HUDEP-2 (cell line): ENCODE measurements around the gene PKD2L1.
"Not testable (repeated sequence)": the region's sequence is repeated elsewhere in the genome, so short reads cannot be mapped to it uniquely, and the experiment has no call there.

Experiments
- DNase-seq, 76 experiments: peaks; one replicate each; lab custom pipeline; 2025; ENCODE audit not compliant: unreplicated experiment in 76 of 76; lab: John Stamatoyannopoulos, UW

PKD2L1 gene

GRCh38 chr10:100334762-100335161 is 4.7 kb upstream of the PKD2L1 start:
- no peak for DNase-seq

DNA sequence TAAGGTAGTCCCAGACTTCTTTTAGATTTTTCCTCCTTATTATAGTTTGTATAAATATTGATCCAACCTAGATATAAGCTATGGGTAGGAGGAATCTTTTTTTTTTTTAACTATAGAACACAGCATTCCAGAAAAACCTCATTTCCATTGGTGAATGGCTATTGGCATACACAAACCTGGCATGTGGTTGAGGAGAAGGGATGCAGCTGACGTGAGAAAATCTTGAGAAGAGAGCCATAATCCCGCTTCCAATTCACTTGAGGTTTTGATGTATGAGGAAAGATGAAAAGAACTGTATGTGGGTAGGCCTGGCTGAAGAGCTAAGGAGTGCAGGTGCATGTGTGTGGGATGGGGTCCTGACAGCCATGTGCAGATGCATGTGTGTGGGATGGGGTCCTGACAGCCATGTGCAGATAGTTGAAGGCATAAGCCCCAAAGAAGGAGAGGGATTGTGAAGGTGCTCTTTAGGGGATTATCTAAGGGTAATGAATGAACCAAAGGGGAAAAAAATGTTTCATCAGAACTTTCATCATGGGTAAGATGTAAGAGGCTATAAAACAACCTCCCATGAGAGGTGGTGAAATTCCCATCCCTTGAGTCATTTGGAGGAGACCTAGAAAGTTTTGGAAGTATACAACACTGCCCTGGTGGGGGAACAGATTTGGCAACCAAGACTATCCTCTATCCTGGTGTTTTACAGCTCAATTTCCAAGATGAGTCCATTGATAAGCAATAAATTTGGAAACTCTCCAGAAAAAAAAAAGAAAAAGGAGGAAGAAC is 3.8 kb upstream of the PKD2L1 start:
- DNase-seq = no peak

- no peak for DNase-seq
These were observed 3.1 kb upstream of the PKD2L1 start for GRCh38 chr10:100333106-100333505.

DNA sequence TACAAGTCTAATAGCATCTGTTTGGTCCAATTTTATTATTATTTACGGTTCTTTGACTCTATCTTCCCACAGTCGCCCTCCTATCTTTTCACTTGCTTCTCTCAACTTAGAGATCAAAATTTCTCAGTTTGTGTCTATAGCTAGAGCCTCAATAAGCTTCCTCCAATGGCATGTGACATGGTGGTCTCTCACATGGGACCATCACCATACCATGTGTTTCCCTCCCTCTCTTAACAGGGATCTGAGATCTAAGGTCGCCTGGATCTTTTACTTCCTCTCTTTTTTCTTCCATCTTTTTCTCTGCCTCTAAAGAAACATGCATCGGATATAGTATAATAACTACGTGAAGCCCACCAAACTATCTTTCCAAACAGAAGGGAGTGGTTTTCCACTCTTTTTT is 1.8 kb downstream of the PKD2L1 start:
- no peak for DNase-seq

DNA sequence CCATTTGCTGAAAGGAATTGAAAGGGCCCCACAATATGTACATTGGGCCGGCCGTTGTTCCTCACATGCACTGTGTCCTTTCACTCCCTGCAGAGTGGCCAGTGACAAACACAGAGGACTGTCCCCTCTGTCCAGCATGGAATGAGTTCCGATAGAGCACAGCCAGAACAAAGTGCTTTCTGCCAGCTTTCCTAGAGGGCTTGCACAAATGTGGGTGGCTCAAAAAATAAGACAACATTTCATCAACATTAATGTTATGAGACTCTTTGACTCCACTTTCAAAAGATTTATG is 2.4 kb downstream of the PKD2L1 start:
- DNase-seq = no peak

DNA sequence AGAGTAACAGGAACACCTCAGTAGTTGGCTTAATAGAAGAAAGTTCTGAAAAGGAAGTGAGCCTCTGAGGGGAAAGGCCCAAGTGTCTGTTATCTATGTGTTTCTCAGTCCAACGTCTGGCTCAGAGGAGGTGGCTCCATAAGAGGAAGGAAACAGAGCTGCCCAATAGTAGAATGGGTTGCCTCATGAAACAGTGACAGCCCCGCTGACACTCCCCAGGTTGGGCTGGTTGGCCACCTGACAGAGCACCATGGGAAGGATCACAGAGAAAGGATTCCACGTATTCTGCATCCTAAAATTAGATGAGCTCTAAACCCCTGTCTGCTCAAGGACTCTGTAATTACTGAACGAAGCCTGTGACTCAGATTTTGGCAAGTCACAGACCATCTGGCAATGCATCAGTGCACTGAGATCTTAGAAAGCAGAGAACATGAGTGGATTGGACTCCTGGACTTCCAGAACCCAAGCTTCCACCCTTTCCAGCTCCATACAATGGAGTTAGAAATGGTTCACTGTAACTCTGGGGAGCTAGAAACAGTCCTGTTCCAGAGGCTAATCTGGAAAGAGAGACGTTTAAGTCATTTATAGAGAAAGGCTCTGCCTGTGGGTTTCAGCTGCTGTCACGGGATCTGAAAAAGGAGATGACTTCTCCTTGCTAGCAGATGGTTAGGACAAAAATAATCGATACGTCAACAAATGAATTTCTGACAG is 2.9 kb downstream of the PKD2L1 start:
- DNase-seq = peak in 2 of 76 experiments; percentile 7 to 11

DNA sequence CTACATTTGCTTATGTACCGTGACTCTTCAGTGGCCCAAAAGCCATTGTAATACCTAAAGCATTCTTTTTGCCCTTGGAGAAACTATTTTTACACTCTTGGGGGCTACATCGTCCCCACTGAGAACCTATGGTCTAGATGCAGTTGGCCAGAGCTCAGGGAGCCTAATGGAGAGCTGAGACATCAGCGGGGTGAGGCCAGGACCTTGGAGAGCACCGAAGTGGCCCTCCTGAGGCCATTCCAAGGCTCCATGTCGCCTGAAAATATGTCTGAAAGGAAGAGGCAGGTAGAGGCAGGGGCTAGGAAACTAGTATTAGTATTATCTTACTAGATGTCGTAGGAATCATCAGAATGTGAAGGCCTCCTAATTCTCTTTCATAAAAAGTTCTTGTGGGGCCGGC is 4.9 kb downstream of the PKD2L1 start:
- peak in 1 of 76 experiments; percentile 8 for DNase-seq

GRCh38 chr10:100319707-100320402 is 10.2 kb downstream of the PKD2L1 start:
- no peak for DNase-seq

DNA sequence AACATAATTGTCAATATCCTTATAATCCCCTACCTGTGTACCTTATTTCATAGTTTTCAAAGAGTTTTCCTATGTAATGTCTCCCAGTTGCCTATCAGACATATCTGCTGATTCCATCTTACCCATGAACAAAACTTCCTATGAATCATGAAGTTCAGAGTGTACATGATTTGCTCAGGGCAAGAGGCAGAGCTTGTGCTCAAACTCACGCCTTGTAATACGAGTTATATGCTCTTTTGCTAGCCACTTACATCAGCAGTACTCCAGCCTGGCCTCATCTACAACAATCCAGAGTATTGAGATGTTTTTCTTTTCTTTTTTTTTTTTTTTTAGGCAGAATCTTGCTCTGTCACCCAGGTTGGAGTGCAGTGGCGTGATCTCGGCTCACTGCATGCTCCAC is 11.8 kb downstream of the PKD2L1 start:
- DNase-seq = no peak

DNA sequence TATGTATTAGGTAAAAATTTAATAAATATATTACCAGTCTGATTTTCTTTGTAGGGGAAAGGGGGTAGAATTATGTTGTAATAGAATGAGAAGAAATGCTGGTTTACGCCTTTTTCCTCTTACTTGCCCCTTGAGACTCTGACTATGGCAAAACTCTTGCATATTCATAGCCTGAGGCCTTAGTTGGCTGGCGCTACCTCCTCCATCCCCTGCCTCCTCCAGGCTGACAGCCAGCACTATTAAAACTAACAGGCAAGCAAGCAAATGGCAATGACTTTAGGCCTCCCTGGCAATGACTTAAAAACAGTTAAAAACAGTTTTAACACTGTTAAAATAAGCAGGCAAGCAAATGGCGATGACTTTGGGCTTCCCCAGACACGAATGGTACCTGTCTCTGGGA is 14.4 kb downstream of the PKD2L1 start:
- no peak for DNase-seq

GRCh38 chr10:100311298-100311697 is 18.7 kb downstream of the PKD2L1 start:
- DNase-seq = no peak

DNA sequence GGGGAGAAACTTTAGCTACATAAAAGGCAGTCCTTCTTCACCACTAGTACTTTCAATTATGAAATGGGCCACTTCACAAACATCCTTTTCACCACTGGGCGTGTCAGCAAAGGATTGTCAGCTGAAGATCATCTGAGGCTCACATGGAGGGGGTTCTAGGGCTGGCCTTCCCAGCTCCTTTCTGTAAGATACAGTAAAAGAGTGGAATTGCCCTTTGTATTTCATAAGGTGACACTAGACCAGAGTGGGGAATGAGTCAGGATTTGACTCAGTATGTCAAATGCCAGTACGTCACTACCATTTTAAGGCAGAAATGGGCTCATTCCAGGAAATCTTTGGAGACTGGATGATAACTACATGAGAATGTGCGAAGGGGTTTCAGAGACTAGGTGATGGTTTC is 22.3 kb downstream of the PKD2L1 start:
- no peak for DNase-seq

GRCh38 chr10:100306861-100307260 is 23.2 kb downstream of the PKD2L1 start:
- no peak for DNase-seq

DNA sequence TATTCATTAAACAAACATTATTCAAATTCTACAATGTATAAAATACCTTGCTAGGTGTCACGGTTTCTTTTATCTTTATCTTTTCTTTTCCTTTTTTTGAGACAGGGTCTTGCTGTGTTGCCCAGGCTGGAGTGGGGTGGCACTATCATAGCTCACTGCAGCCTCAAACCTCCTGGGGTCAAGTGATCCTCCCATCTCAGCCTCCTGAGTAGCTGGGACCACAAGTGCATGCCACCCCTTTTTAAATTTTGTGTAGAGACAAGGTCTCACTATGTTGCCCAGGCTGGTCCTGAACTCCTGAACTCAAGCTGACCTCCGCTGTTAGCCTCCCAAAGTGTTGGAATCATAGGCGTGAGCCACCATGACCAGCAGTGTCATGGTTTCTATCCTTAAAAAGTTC is 25.6 kb downstream of the PKD2L1 start:
- DNase-seq = no peak

- DNase-seq = peak in 8 of 76 experiments; percentile 1 to 24 (median 8)
These were observed 26.2 kb downstream of the PKD2L1 start for GRCh38 chr10:100303724-100304319.

DNA sequence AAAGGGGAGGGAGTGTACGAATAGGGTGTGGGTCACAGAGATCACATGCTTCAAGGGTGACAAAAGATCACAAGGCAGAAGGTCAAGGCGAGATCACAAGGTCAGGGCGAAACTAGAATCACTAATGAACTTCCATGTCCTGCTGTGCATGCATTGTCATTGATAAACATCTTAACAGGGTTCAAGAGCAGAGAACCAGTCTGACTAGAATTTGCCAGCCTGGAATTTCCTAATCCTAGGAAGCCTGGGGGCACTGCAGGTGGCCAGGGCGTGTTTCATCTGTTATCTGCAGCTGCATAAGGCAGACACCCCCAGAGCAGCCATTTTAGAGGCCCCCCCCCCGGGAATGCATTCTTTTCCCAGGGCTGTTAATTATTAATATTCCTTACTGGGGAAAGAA is 28.9 kb downstream of the PKD2L1 start:
- not testable (repeated sequence) for DNase-seq

- no peak for DNase-seq
These were observed 32.8 kb downstream of the PKD2L1 start for GRCh38 chr10:100297242-100297641.

- no peak for DNase-seq
These were observed 37.0 kb downstream of the PKD2L1 start for GRCh38 chr10:100293066-100293465.

DNA sequence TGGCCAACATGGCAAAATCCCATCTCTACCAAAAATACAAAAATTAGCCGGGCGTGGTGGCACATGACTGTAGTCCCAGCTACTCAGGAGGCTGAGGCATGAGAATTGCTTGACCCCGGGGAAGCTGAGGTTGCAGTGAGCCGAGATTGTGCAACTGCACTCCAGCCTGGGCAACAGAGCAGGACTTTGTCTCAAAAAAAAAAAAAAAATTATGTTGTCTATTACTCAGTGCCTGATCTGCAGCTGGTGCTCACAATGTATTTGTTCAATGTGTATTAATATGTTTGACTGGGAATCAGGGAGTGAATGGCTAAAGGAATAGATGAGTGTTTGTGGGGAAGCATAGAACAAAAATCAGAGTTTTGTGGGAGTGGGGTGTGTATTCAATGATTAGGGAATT is 37.7 kb downstream of the PKD2L1 start:
- DNase-seq = not testable (repeated sequence)

DNA sequence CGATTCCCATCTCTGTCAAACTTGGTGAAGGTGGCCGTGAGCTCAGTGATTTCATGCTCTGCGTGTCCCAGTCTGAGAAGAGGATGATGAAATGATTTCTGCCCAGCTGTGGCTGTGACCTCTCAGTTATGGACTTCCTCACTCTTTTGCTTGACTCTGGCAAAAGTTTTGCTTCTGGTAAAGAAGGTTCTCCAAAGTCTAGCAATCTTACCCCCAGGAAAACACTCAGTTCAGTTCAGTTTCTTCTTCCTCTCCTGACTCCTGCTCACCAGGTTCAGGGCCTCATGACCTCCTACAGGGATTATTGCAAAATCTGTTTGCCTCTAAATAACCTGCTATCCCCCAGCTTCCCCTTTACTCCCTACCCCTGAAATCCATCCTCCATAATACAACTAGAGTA is 38.7 kb downstream of the PKD2L1 start:
- DNase-seq = no peak

DNA sequence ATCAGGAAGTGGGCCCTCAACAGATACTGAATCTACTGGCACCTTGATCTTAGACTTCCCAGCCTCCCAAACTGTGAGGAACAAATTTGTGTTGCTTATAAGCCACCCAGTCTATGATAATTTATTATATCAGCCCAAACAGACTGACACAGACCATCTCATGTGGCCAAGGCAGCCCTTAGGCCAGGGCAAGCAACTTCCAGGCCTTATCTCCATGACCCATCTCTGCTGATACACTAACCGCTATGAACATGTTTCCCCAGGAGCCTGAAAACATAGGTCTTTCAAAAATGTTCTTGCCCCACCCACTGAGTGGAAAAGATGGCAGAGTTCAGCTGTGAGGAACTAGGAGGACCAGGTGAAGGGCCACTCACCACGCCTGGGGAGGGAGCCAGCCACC is 40.4 kb downstream of the PKD2L1 start:
- DNase-seq = peak in 42 of 76 experiments; percentile 4 to 79 (median 32)
